ENCODE data around the gene CST9. TPM values are rescaled to one million over a fixed set of nuclear protein-coding genes. Genes with fewer than 3 reads are reported as not detected.

Gene CST9
- total and polyA plus RNA-seq, 2 of the 13 experiments (the other 11 are each of a cell fraction or from before 2014, with no cell fraction given): 0.07 TPM; not detected in 1

- DNase-seq (ENCODE audit: low spot score): no peak
- 66% methylated on average over 4 of the region's 4 CpGs for WGBS (ENCODE audit: low lambda C conversion rate)
- Histone ChIP-seq H3K4me2 (ENCODE audit: low read depth, low read length) (no peak overlapping the region), H3K9ac (ENCODE audit: insufficient read depth, low read depth, low read length) (no peak overlapping the region), H3K27me3 (ENCODE audit: control insufficient read depth in 1 of 2, insufficient read depth in 2 of 2, low read length in 2 of 2) (no peaks in the 10 kb centered on the region), H3K4me3 (replicated peaks in 1 of 3; ENCODE audit: insufficient read depth in 1 of 3, low read depth in 2 of 3, low read length in 3 of 3) (no peak overlapping the region), H3K9me3 (ENCODE audit: low read length) (no peaks in the 10 kb centered on the region), H4K20me1 (ENCODE audit: insufficient read depth, low read length) (no peaks in the 10 kb centered on the region), H3K4me1 (ENCODE audit: insufficient read depth, low read length) (peaks cover 89% of the 10 kb centered on the region), H2AFZ (ENCODE audit: low read length) (no peak overlapping the region), H3K36me3 (replicated peaks in 1 of 2; ENCODE audit: control insufficient read depth in 1 of 2, insufficient read depth in 2 of 2, low read length in 2 of 2) (no peaks in the 10 kb centered on the region), H3K79me2 (ENCODE audit: insufficient read depth, low read length) (peaks cover under 1% of the 10 kb centered on the region), H3K27ac (ENCODE audit: extremely low read length, insufficient read depth, low read length) (no peak overlapping the region)
- no TSS peak for BruUV-seq (replicated peaks)
- TF ChIP-seq ZNF883 (CRISPR knock-in tag; IDR thresholded peaks at IDR 0.05; ENCODE audit: not compliant biosample characterization): no peak
- no peak for TF ChIP-seq ZHX2 (IDR thresholded peaks at IDR 0.05; ENCODE audit: low read depth)
- no peak for TF ChIP-seq ZHX2 (CRISPR knock-in tag; IDR thresholded peaks at IDR 0.05; ENCODE audit: borderline replicate concordance)
- TF ChIP-seq SPEN (CRISPR knock-in tag; IDR thresholded peaks at IDR 0.05; ENCODE audit: low read depth): no peak
- no peak for TF ChIP-seq MYPOP (CRISPR knock-in tag; IDR thresholded peaks at IDR 0.05)
- TF ChIP-seq, protein P1, sequence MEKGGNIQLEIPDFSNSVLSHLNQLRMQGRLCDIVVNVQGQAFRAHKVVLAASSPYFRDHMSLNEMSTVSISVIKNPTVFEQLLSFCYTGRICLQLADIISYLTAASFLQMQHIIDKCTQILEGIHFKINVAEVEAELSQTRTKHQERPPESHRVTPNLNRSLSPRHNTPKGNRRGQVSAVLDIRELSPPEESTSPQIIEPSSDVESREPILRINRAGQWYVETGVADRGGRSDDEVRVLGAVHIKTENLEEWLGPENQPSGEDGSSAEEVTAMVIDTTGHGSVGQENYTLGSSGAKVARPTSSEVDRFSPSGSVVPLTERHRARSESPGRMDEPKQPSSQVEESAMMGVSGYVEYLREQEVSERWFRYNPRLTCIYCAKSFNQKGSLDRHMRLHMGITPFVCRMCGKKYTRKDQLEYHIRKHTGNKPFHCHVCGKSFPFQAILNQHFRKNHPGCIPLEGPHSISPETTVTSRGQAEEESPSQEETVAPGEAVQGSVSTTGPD (CRISPR knock-in tag; IDR thresholded peaks at IDR 0.05): no peak
- TF ChIP-seq ZFP36L2 (CRISPR knock-in tag; IDR thresholded peaks at IDR 0.05): no peak
- no peak for TF ChIP-seq PTBP1 (IDR thresholded peaks at IDR 0.05; ENCODE audit: low read depth, low read length, poor library complexity, severe bottlenecking)
- TF ChIP-seq, protein P2, sequence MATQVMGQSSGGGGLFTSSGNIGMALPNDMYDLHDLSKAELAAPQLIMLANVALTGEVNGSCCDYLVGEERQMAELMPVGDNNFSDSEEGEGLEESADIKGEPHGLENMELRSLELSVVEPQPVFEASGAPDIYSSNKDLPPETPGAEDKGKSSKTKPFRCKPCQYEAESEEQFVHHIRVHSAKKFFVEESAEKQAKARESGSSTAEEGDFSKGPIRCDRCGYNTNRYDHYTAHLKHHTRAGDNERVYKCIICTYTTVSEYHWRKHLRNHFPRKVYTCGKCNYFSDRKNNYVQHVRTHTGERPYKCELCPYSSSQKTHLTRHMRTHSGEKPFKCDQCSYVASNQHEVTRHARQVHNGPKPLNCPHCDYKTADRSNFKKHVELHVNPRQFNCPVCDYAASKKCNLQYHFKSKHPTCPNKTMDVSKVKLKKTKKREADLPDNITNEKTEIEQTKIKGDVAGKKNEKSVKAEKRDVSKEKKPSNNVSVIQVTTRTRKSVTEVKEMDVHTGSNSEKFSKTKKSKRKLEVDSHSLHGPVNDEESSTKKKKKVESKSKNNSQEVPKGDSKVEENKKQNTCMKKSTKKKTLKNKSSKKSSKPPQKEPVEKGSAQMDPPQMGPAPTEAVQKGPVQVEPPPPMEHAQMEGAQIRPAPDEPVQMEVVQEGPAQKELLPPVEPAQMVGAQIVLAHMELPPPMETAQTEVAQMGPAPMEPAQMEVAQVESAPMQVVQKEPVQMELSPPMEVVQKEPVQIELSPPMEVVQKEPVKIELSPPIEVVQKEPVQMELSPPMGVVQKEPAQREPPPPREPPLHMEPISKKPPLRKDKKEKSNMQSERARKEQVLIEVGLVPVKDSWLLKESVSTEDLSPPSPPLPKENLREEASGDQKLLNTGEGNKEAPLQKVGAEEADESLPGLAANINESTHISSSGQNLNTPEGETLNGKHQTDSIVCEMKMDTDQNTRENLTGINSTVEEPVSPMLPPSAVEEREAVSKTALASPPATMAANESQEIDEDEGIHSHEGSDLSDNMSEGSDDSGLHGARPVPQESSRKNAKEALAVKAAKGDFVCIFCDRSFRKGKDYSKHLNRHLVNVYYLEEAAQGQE (IDR thresholded peaks at IDR 0.05; ENCODE audit: borderline replicate concordance in 1 of 2, low read depth in 1 of 2, low read length in 2 of 2): no peak
- TF ChIP-seq ZNF264 (CRISPR knock-in tag; IDR thresholded peaks at IDR 0.05): no peak
- intact Hi-C loops (cut with micrococcal nuclease; ENCODE audit: unreplicated experiment): no loop called here
- no peak for ATAC-seq
- no peak for FAIRE-seq
- in situ Hi-C loops (cut with HindIII; ENCODE audit: extremely low pct_ligation_motif_present, low pct_unique_long_range_greater_than_20kb): no loop called here
- CTCF ChIA-PET (ENCODE audit: low intra/inter-chr PET ratio, low total read pairs): no interaction called here
- POLR2A ChIA-PET: interaction anchor here (0.7 to 0.9 kb wide), 2 partner anchors 14 to 17 kb away, joined by 4 to 5 read pairs; partner anchors contain the start of gene CST3
These were observed 49.0 kb upstream of the CST9 start for GRCh38 chr20:23654717-23655116.

Measured in HepG2 (cell line).